ENCODE measurements around the gene SMAD2.

DNA sequence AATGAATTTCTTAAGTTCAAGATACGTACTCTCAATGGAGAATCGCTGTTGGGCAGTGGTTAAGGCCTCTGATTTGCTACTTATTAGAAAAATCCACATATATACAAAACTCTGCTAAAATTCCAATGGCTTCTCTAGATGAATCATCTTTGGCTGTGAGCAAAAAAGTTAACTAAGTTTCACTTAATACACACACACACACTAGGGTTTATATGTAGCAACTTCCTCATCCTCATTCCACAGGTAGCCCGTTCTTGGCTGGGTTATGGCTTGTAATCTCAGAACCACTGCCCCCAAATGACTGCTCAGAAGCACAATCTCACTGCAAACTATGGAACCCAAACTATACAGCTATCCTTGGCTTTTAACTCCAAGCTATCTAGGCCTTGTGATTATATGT, 99.7 kb downstream of the SMAD2 start:
- TF ChIP-seq, protein P1, sequence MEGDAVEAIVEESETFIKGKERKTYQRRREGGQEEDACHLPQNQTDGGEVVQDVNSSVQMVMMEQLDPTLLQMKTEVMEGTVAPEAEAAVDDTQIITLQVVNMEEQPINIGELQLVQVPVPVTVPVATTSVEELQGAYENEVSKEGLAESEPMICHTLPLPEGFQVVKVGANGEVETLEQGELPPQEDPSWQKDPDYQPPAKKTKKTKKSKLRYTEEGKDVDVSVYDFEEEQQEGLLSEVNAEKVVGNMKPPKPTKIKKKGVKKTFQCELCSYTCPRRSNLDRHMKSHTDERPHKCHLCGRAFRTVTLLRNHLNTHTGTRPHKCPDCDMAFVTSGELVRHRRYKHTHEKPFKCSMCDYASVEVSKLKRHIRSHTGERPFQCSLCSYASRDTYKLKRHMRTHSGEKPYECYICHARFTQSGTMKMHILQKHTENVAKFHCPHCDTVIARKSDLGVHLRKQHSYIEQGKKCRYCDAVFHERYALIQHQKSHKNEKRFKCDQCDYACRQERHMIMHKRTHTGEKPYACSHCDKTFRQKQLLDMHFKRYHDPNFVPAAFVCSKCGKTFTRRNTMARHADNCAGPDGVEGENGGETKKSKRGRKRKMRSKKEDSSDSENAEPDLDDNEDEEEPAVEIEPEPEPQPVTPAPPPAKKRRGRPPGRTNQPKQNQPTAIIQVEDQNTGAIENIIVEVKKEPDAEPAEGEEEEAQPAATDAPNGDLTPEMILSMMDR (conservative IDR thresholded peaks at IDR 0.05; ENCODE audit: low read depth in 2 of 2), result no peak
- TF ChIP-seq POLR2AphosphoS5 (IDR thresholded peaks at IDR 0.05; ENCODE audit: low read depth) (no peak), EZH2 (IDR thresholded peaks at IDR 0.05; ENCODE audit: low read depth, unreplicated experiment) (no peak), STAT1 (IDR thresholded peaks at IDR 0.05; ENCODE audit: unreplicated experiment) (no peak), EZH2phosphoT487 (IDR thresholded peaks at IDR 0.05; ENCODE audit: unreplicated experiment) (no peak), ZNF331 (CRISPR knock-in tag; IDR thresholded peaks at IDR 0.05; ENCODE audit: low read depth) (no peak), CREB1 (CRISPR knock-in tag; IDR thresholded peaks at IDR 0.05; ENCODE audit: low read depth) (no peak), NANOG (IDR thresholded peaks at IDR 0.05; ENCODE audit: borderline replicate concordance) (no peak), JUNB (IDR thresholded peaks at IDR 0.05; ENCODE audit: unreplicated experiment) (no peak), ZNF114 (CRISPR knock-in tag; IDR thresholded peaks at IDR 0.05) (no peak)
- TF ChIP-seq, protein P2, sequence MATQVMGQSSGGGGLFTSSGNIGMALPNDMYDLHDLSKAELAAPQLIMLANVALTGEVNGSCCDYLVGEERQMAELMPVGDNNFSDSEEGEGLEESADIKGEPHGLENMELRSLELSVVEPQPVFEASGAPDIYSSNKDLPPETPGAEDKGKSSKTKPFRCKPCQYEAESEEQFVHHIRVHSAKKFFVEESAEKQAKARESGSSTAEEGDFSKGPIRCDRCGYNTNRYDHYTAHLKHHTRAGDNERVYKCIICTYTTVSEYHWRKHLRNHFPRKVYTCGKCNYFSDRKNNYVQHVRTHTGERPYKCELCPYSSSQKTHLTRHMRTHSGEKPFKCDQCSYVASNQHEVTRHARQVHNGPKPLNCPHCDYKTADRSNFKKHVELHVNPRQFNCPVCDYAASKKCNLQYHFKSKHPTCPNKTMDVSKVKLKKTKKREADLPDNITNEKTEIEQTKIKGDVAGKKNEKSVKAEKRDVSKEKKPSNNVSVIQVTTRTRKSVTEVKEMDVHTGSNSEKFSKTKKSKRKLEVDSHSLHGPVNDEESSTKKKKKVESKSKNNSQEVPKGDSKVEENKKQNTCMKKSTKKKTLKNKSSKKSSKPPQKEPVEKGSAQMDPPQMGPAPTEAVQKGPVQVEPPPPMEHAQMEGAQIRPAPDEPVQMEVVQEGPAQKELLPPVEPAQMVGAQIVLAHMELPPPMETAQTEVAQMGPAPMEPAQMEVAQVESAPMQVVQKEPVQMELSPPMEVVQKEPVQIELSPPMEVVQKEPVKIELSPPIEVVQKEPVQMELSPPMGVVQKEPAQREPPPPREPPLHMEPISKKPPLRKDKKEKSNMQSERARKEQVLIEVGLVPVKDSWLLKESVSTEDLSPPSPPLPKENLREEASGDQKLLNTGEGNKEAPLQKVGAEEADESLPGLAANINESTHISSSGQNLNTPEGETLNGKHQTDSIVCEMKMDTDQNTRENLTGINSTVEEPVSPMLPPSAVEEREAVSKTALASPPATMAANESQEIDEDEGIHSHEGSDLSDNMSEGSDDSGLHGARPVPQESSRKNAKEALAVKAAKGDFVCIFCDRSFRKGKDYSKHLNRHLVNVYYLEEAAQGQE (IDR thresholded peaks at IDR 0.05; ENCODE audit: unreplicated experiment), result no peak
- TF ChIP-seq, protein P3, sequence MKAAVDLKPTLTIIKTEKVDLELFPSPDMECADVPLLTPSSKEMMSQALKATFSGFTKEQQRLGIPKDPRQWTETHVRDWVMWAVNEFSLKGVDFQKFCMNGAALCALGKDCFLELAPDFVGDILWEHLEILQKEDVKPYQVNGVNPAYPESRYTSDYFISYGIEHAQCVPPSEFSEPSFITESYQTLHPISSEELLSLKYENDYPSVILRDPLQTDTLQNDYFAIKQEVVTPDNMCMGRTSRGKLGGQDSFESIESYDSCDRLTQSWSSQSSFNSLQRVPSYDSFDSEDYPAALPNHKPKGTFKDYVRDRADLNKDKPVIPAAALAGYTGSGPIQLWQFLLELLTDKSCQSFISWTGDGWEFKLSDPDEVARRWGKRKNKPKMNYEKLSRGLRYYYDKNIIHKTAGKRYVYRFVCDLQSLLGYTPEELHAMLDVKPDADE (IDR thresholded peaks at IDR 0.05), result no peak
- TF ChIP-seq, protein P4, sequence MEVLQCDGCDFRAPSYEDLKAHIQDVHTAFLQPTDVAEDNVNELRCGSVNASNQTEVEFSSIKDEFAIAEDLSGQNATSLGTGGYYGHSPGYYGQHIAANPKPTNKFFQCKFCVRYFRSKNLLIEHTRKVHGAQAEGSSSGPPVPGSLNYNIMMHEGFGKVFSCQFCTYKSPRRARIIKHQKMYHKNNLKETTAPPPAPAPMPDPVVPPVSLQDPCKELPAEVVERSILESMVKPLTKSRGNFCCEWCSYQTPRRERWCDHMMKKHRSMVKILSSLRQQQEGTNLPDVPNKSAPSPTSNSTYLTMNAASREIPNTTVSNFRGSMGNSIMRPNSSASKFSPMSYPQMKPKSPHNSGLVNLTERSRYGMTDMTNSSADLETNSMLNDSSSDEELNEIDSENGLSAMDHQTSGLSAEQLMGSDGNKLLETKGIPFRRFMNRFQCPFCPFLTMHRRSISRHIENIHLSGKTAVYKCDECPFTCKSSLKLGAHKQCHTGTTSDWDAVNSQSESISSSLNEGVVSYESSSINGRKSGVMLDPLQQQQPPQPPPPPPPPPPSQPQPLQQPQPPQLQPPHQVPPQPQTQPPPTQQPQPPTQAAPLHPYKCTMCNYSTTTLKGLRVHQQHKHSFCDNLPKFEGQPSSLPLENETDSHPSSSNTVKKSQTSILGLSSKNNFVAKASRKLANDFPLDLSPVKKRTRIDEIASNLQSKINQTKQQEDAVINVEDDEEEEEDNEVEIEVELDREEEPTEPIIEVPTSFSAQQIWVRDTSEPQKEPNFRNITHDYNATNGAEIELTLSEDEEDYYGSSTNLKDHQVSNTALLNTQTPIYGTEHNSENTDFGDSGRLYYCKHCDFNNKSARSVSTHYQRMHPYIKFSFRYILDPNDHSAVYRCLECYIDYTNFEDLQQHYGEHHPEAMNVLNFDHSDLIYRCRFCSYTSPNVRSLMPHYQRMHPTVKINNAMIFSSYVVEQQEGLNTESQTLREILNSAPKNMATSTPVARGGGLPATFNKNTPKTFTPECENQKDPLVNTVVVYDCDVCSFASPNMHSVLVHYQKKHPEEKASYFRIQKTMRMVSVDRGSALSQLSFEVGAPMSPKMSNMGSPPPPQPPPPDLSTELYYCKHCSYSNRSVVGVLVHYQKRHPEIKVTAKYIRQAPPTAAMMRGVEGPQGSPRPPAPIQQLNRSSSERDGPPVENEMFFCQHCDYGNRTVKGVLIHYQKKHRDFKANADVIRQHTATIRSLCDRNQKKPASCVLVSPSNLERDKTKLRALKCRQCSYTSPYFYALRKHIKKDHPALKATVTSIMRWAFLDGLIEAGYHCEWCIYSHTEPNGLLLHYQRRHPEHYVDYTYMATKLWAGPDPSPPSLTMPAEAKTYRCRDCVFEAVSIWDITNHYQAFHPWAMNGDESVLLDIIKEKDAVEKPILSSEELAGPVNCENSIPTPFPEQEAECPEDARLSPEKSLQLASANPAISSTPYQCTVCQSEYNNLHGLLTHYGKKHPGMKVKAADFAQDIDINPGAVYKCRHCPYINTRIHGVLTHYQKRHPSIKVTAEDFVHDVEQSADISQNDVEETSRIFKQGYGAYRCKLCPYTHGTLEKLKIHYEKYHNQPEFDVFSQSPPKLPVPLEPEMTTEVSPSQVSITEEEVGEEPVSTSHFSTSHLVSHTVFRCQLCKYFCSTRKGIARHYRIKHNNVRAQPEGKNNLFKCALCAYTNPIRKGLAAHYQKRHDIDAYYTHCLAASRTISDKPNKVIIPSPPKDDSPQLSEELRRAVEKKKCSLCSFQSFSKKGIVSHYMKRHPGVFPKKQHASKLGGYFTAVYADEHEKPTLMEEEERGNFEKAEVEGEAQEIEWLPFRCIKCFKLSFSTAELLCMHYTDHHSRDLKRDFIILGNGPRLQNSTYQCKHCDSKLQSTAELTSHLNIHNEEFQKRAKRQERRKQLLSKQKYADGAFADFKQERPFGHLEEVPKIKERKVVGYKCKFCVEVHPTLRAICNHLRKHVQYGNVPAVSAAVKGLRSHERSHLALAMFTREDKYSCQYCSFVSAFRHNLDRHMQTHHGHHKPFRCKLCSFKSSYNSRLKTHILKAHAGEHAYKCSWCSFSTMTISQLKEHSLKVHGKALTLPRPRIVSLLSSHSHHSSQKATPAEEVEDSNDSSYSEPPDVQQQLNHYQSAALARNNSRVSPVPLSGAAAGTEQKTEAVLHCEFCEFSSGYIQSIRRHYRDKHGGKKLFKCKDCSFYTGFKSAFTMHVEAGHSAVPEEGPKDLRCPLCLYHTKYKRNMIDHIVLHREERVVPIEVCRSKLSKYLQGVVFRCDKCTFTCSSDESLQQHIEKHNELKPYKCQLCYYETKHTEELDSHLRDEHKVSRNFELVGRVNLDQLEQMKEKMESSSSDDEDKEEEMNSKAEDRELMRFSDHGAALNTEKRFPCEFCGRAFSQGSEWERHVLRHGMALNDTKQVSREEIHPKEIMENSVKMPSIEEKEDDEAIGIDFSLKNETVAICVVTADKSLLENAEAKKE (CRISPR knock-in tag; IDR thresholded peaks at IDR 0.05), result no peak

All from GM23338 (cell line).